ENCODE data around the gene NHSL1.
A peak's percentile ranks its signal among the peaks of the same experiment; 100 is the strongest.
"Not testable (repeated sequence)": the region's sequence is repeated elsewhere in the genome, so short reads cannot be mapped to it uniquely, and the experiment has no call there.

The NHSL1 gene

GRCh38 chr6:138456401-138456790 lies 42.9 kb downstream of the NHSL1 start:
- DNase-seq: no peak

DNA sequence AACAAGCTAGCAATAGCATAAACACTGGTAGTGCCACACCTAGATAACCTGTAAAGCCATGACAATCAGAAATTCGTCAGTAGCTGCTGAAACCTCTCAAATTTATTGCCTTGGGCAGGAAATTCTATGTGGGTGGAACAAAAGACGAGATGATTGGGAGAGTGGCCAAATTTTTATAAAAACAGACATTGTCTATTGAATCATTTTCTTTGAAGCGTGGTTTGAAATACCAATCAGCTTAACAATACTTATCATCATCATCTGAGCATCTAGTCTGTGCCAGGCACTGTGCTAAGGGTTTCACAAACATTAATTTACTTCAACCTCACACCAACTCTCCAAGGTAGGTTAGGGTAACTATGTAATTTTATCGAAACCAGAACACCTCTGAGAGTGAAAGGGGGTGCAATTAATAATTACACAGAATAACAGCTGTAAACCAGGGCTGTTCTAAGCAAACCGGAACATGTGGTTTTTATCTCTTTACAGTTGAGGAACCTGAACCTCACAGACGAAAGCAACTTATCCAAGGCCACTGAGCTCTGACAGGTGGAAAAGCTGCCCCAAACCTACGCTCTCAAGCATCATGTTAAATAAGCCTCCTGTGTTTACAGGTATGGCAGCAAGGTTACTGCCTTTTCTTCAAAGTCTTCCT lies 43.4 kb downstream of the NHSL1 start:
- peak; percentile 40 for DNase-seq

DNA sequence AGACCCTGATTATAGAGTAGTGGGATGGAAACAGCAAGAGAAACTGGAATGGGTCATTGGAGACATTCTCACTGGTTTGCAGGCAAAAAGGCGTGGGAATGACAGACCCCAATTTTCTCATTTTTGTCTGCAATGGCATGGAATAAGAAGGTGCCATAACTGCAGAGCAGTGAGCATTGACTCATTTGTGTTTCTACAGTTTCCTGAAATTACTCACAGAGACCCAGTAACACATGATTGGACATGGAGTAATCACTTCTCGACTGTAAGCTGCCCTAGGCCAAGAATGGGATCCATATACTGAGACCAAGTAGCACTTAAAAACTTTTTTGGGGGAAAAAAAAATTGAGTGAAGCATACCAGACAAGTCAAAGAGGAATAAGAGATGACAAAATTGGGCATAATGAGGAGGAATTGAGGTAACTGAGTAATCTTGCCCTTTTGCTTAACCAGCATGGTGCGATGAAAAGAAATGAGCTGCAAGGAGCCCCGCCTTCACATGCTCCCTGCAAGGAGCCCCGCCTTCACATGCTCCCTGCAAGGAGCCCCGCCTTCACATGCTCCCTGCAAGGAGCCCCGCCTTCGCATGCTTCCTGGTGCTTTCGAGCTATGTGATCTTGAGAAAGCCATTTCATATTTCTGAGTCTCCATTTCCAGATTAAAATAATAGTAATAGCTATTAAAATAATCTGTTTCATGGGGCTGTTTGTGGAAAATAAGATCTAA lies 44.1 kb downstream of the NHSL1 start:
- no peak for DNase-seq

DNA sequence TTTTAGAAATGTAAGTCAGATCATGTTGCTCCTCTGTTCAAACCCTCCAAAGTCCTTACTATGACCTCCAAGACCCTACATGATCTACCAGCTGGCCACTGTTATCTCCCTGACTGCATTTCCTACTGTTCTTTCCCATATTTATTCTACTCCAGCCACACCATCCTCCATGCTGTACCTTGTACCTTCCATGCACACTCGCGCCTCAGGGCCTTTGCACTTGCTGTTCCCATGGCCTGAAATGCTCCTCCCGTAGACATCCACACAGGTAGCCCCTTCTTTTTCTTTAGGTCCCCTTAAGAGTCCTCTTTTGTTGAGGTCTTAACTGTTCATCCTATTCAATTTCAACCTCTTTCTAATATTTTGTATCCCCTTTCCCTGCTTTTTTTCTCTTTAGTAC lies 48.3 kb downstream of the NHSL1 start:
- no peak for DNase-seq

DNA sequence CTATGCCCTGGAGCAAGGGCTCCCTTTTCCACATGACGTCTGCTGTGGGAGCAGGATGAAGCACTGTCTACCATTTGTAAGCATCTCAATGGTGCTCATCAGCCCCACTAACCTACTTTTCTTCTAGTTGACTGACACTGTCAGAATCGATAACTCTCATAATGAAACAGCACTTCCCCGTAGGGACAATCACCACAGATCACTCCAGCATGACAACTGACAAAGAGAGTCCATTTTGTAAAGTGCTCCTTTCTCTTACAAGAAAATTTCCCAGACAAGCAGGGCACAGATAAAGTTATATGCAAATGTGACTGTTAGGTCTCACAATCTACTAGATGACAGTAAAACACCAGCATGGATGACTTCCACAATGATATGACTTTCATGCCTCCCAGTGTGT lies 48.8 kb downstream of the NHSL1 start:
- DNase-seq: no peak

- DNase-seq: no peak
Measured at GRCh38 chr6:138446821-138447220, 52.5 kb downstream of the NHSL1 start.

DNA sequence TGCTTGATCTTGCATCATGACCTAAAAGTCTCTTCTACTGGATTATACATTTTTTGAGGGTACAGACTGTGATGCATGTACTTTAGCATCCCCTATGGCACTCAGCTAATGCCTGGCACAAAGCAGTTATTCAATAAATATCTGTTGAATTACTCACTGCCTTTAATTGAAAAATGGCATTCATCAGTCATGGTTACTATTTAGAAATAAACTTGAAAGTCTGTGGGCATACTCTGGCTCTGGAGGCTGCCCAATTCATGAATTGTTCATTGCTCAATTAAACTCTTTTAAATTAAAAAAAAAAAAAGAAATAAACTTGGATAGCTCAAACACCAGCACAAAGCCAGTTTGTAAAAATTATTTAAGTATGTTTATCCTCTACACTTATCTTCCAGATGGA lies 55.3 kb downstream of the NHSL1 start:
- DNase-seq: no peak

GRCh38 chr6:138442663-138443062 lies 56.6 kb downstream of the NHSL1 start:
- DNase-seq: no peak

DNA sequence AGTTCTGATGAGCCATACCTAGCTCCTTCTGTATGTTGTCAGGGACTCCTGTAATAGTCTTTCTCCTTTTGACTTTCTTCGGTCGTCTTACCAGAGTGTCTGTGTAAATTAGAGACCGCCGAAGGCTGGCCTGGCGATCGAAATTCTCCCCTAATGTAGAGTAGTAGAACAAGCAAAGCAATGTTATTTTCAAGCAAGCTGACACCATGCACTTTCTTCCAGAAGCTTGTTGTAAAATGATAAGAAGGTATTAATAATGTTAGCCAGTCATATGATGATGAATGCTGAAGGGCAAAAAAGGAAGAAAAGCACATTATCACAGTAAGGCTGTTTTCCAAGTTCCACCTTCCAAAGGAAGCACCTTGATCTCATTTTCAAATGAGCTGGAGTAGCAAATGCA lies 57.3 kb downstream of the NHSL1 start:
- no peak for DNase-seq

DNA sequence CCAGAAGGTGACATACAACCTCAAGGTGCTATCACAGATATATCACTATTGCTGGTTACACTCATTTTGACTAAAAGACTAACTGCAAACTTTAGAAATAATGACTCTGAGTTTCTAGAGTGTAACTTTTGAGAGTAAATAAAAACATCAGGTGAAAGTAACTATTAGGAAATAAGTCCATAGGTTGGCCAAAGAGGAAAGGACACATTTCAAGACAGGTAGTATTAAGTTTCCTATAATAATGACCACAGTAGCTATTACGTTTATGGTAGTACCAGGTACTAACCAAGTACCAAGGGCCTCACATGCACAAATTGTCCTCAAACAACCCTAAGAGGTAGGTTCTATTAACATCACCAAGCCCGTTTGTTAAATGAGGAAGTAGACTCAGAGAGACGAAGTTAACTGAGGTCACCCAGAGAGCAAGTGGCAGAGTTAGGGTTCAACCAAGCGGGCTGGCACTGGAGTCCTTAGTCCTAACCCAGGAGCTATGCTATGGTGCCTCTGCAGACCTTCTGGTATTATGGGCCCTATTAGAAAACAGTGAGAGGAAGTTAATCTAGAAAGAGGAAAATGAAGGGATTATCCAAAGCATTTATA lies 58.4 kb downstream of the NHSL1 start:
- no peak for DNase-seq

GRCh38 chr6:138440296-138440695 lies 59.0 kb downstream of the NHSL1 start:
- DNase-seq: no peak

- DNase-seq: no peak
Measured at GRCh38 chr6:138439546-138439945, 59.7 kb downstream of the NHSL1 start.

DNA sequence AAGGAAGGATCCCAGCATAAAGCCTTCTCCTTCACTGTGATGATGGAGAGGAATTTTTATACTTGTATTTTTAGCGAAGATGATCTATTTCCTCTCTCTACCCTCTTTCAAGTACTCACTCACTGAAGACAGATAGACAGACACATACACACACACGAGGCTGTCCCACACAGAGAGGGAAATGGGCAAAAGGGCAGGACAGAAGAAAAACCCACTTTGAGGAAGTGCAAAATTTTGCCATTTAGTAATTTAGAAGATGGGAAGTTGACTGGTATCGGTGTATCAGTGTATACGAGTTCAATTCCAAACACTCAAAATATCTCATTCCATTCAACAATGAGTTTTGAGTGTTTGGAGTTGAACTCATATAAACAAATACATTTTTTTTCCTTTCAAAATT lies 64.4 kb downstream of the NHSL1 start:
- DNase-seq: no peak

DNA sequence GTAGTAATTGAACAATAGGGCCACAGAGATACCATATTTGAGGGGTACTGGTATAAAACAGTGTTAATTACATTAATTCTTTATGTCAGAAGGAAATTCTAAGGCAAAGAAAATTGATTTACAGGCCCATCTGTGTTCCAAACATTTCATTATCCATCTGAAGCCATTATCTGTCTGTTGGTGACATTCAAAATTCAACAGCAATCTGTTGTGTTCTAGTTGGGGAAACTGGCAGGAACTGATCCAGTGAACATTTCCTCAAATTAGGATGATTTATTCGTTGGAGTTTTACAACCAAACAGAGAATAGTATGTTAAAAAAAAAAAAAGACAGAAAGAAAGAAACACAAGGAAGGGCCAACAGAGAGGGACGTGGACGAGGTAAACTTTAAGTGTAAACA lies 65.2 kb downstream of the NHSL1 start:
- DNase-seq: no peak

GRCh38 chr6:138432063-138432356 lies 67.3 kb downstream of the NHSL1 start:
- no peak for DNase-seq

DNA sequence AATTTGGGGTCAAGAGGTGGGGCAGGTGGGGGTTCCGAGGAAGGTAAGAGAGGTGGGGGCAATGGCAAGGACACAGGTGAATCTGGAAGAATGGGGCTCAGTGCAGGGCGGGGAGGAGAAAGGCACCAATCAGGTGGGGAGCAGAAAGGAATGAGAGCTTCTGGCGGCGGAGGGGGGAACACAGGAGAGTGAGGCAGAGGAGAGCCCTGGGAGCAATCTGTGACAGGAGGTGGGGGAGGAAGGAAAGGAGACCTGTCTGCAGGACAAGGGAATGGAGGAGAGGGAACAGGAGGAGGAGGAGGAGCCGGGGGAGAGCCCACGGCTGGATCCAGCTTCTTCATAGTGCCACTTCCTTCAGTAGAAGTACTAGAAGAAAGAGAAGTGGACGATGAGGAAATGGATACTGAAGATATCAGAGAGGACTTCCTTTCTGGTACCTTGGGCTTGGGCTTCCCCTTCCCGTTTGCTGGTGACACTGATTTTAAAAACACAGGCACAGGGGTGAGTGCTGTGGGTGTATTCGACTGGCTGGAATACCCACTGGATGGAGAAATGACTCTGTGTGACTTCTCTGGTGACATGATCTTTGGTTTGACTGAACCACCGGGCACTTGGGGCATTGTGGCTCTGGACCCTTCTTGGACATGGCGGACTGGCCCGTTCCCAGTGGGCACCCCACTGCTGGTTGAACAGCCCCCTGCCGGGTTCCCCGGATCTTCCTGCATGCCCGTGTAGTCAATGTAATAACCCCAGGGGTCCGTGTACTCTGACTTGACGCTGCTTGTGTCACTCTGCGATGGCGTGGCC lies 67.8 kb downstream of the NHSL1 start:
- no peak for DNase-seq

GRCh38 chr6:138430361-138431145 lies 68.7 kb downstream of the NHSL1 start:
- no peak for DNase-seq

GRCh38 chr6:138429761-138430160 lies 69.5 kb downstream of the NHSL1 start:
- DNase-seq: no peak

GRCh38 chr6:138428944-138429598 lies 70.2 kb downstream of the NHSL1 start:
- peak; percentile 54 for DNase-seq

DNA sequence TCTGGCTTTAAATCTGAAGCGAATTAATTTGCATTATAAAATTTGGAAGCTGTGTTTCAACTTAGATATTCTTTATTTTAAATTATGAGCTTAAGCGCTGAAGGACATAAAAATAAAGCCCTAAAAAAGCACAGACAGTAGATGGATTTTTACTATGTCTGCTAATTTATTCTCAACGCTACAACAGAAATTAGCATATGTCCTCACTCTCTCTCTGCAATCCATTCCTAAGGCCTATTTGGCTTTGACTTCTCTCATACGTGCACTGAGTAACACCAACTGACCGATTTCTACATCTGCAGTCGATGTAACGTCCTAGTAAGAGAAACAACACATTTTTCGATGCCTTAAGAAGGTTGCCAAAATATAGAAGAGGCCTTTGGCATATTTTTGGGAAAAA lies 71.6 kb downstream of the NHSL1 start:
- no peak for DNase-seq

DNA sequence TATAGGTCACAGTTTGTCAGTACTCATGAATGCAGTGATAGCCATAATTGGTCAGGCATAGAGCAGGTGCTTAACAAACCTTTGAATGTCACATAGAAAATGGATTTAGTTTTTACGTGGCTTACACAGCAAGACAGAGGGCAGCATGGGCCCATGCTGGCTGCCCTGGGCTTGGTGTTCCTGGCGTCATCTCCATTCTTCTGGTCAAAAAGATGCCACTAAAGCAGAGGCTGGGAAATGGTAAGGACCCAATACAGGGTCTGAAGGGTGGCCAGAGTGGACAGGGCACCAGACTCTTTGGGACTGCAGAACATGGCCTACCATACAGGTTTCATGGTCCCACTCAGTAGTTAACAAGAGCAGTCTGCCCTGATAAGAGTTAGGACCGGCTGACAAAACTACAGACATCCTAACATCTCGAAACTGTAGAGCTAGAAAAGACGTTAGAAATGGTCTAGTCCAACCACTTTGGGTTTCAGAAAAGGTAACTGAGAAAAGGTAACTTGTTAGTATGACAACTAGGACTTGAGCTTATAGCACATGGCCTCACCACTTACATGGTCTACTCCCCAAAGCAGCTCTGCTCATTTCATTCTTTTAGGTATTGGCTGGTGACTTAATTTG lies 72.7 kb downstream of the NHSL1 start:
- no peak for DNase-seq

DNA sequence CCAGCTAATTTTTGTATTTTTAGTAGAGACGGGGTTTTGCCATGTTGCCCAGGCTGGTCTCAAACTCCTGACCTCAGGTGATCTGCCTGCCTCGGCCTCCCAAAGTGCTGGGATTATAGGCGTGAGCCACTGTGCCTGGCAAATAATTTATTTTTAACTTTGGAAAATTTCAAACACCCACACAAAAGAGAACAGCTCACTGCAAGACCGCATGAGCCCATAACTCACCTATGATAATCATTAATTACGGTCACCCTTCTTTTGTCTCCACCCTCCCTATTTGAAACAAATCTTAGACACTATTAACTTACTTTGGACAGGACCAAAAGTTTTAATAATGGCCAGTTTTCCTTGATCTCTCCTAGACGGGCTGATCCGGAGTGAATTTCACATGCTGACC lies 74.0 kb downstream of the NHSL1 start:
- DNase-seq: not testable (repeated sequence)

All from fibroblast of skin of right quadriceps (primary cell).